Peyer's patch (tissue), 4 donors: ENCODE data around the gene SPRED2. TPM values are rescaled to one million over a fixed set of nuclear protein-coding genes. Genes with fewer than 3 reads are reported as not detected.

ENCODE experiments used
- DNase-seq, 3 donors: peaks; one replicate each; pipeline ENCODE4 v3.0.0-alpha.2; 2017 to 2019
- H3K27ac ChIP-seq, 4 donors: fragments of 200-600 bp; sonication (generic); one replicate each; pipeline ENCODE4 v1.5.1; 2016 to 2019
- H3K27me3 ChIP-seq, 2 donors: fragments of 200-600 bp; sonication (generic); one replicate each; pipeline ENCODE4 v1.5.1; 2019
- H3K36me3 ChIP-seq, 3 donors: fragments of 200-600 bp; sonication (generic); one replicate each; pipeline ENCODE4 v1.5.1; 2016 to 2019
- H3K4me1 ChIP-seq, 4 donors: fragments of 200-600 bp; sonication (generic); one replicate each; pipeline ENCODE4 v1.5.1; 2016 to 2019
- H3K4me3 ChIP-seq, 4 donors: fragments of 200-600 bp; sonication (generic); 1 replicate in 3 of 4; 2 replicates in 1 of 4; pipeline ENCODE4 v1.5.1; 2016 to 2019; ENCODE audit warnings: mild to moderate bottlenecking in 1 of 4
- H3K9me3 ChIP-seq, 4 donors: fragments of 200-600 bp; sonication (generic); one replicate each; pipeline ENCODE4 v1.5.1; 2016 to 2019; ENCODE audit warnings: mild to moderate bottlenecking in 1 of 4
- POLR2A ChIP-seq, 2 donors: fragments of 450-650 bp; IDR thresholded peaks; one replicate each; pipeline ENCODE4 v1.5.1; 2017; ENCODE audit warnings: antibody characterized with exemption in 2 of 2, mild to moderate bottlenecking in 2 of 2, moderate library complexity in 2 of 2
- total RNA-seq, 4 donors: library from RNA; depleted of rRNA; stranded (reverse); fragments of >200 nt; gene quantifications; one replicate each; pipeline ENCODE4 v1.1.0, GENCODE V29; 2016
- TF ChIP-seq, protein P1 (sequence below), 6 experiments: fragments of 450-650 bp in 4 of 6; fragments of 200-600 bp in 2 of 6; sonication (generic) in 1 of 6; IDR thresholded peaks; one replicate each; pipeline ENCODE4 v1.5.1; 2017 to 2019; ENCODE audit warnings: antibody characterized with exemption in 6 of 6, mild to moderate bottlenecking in 3 of 6, moderate library complexity in 1 of 6

Gene SPRED2
- total RNA-seq, 4 donors from 2014 or later: 14.9 to 26.9 (median 23.0) TPM

GRCh38 chr2:65417509-65418085 lies 14.8 kb downstream of the SPRED2 start:
- H3K4me1 ChIP-seq: peaks cover 0 to 7% (median 5%) of the 10 kb centered on the region in 4 donors
- no peak overlapping the region for H3K27ac ChIP-seq

GRCh38 chr2:65416945-65417344 lies 15.5 kb downstream of the SPRED2 start:
- peaks cover 0 to 13% (median 5%) of the 10 kb centered on the region in 4 donors for H3K4me1 ChIP-seq
- H3K27ac ChIP-seq: peak overlapping the region in 1 of 4 donors; percentile 18
- H3K36me3 ChIP-seq: no peaks in the 10 kb centered on the region
- no peak overlapping the region for H3K4me3 ChIP-seq
- H3K9me3 ChIP-seq: no peaks in the 10 kb centered on the region
- peak in 1 of 3 donors; percentile 53 for DNase-seq
- no peak for TF ChIP-seq POLR2A (IDR thresholded peaks at IDR 0.05)
- TF ChIP-seq, protein P1, sequence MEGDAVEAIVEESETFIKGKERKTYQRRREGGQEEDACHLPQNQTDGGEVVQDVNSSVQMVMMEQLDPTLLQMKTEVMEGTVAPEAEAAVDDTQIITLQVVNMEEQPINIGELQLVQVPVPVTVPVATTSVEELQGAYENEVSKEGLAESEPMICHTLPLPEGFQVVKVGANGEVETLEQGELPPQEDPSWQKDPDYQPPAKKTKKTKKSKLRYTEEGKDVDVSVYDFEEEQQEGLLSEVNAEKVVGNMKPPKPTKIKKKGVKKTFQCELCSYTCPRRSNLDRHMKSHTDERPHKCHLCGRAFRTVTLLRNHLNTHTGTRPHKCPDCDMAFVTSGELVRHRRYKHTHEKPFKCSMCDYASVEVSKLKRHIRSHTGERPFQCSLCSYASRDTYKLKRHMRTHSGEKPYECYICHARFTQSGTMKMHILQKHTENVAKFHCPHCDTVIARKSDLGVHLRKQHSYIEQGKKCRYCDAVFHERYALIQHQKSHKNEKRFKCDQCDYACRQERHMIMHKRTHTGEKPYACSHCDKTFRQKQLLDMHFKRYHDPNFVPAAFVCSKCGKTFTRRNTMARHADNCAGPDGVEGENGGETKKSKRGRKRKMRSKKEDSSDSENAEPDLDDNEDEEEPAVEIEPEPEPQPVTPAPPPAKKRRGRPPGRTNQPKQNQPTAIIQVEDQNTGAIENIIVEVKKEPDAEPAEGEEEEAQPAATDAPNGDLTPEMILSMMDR (IDR thresholded peaks at IDR 0.05): no peak
- H3K27me3 ChIP-seq: no peaks in the 10 kb centered on the region

More at GRCh38 chr2:65417509-65418085, 14.8 kb downstream of the SPRED2 start:
- no peaks in the 10 kb centered on the region for H3K27me3 ChIP-seq
- DNase-seq: no peak
- no peaks in the 10 kb centered on the region for H3K9me3 ChIP-seq
- no peak for TF ChIP-seq POLR2A (IDR thresholded peaks at IDR 0.05)
- TF ChIP-seq, protein P1 (IDR thresholded peaks at IDR 0.05): no peak
- H3K4me3 ChIP-seq: no peak overlapping the region
- no peaks in the 10 kb centered on the region for H3K36me3 ChIP-seq

DNA sequence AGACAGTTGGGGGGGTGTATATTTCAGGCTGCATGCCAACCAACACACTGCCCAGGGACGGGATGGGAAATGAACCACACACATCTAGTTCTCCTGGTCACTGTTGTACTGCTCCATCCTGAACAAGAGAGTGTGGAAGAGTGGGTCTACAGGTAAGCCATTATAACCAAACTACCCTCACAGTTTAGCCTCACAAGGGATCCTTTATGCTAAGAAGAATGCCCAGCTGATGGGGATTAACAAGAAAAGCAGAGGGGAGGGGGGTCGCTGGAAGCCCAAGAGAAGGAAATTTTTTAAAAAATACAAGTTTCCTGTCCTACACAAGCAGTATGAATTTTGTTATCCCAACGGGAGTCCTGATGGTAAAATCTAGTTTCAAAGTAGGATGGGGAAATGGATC lies 16.1 kb downstream of the SPRED2 start:
- Histone ChIP-seq H3K9me3 (no peaks in the 10 kb centered on the region), H3K27me3 (no peaks in the 10 kb centered on the region), H3K36me3 (no peaks in the 10 kb centered on the region), H3K4me1 (peaks cover 0 to 13% (median 5%) of the 10 kb centered on the region in 4 donors), H3K4me3 (no peak overlapping the region), H3K27ac (peak overlapping the region in 1 of 4 donors; percentile 18)
- DNase-seq: no peak
- TF ChIP-seq, protein P1 (IDR thresholded peaks at IDR 0.05): no peak
- no peak for TF ChIP-seq POLR2A (IDR thresholded peaks at IDR 0.05)

- Histone ChIP-seq H3K27me3 (no peaks in the 10 kb centered on the region), H3K4me3 (no peak overlapping the region), H3K27ac (no peak overlapping the region), H3K9me3 (no peaks in the 10 kb centered on the region), H3K36me3 (no peaks in the 10 kb centered on the region), H3K4me1 (peaks cover 0 to 21% (median 0%) of the 10 kb centered on the region in 4 donors)
- DNase-seq: no peak
- TF ChIP-seq, protein P1 (IDR thresholded peaks at IDR 0.05): no peak
- no peak for TF ChIP-seq POLR2A (IDR thresholded peaks at IDR 0.05)
These were observed 17.3 kb downstream of the SPRED2 start for GRCh38 chr2:65415091-65415490.

GRCh38 chr2:65413610-65414009 lies 18.8 kb downstream of the SPRED2 start:
- Histone ChIP-seq H3K4me1 (peaks cover 0 to 21% (median 0%) of the 10 kb centered on the region in 4 donors), H3K36me3 (no peaks in the 10 kb centered on the region), H3K9me3 (no peaks in the 10 kb centered on the region), H3K4me3 (no peak overlapping the region), H3K27ac (no peak overlapping the region), H3K27me3 (no peaks in the 10 kb centered on the region)
- TF ChIP-seq POLR2A (IDR thresholded peaks at IDR 0.05): no peak
- TF ChIP-seq, protein P1 (IDR thresholded peaks at IDR 0.05): no peak
- DNase-seq: no peak
